GM23248 (cell line): ENCODE data around the gene TLR9. TPM values are rescaled to one million over a fixed set of nuclear protein-coding genes. Genes with fewer than 3 reads are reported as not detected.

ENCODE experiments used
- DNase-seq: peaks from one replicate; pipeline ENCODE4 v3.0.0-alpha.2; 2015
- H2AFZ ChIP-seq: fragments of 200-600 bp; sonication (generic); 2 replicates; pipeline ENCODE4 v1.6.1; 2016; ENCODE audit warnings: antibody characterized with exemption
- H3F3A ChIP-seq: fragments of 200-600 bp; sonication (generic); 2 replicates; pipeline ENCODE4 v1.6.1; 2016; ENCODE audit warnings: mild to moderate bottlenecking, antibody characterized with exemption, mixed run types; ENCODE audit not compliant: insufficient read depth
- H3K27ac ChIP-seq: fragments of 200-600 bp; sonication (generic); 2 replicates; pipeline ENCODE4 v1.5.1; 2016; ENCODE audit warnings: mild to moderate bottlenecking
- H3K27me3 ChIP-seq: fragments of 200-600 bp; sonication (generic); replicated peaks from 2 replicates; pipeline ENCODE4 v1.6.1; 2016; ENCODE audit warnings: mild to moderate bottlenecking; ENCODE audit not compliant: insufficient read depth
- H3K36me3 ChIP-seq: fragments of 200-600 bp; sonication (generic); 2 replicates; pipeline ENCODE4 v1.6.1; 2016; ENCODE audit warnings: low read depth, mild to moderate bottlenecking
- H3K4me1 ChIP-seq: fragments of 200-600 bp; sonication (generic); 2 replicates; pipeline ENCODE4 v1.6.1; 2016; ENCODE audit warnings: mild to moderate bottlenecking; ENCODE audit not compliant: insufficient read depth
- H3K4me2 ChIP-seq: fragments of 200-600 bp; sonication (generic); one replicate; pipeline ENCODE4 v1.6.1; 2016; ENCODE audit warnings: mild to moderate bottlenecking; ENCODE audit not compliant: unreplicated experiment
- H3K4me3 ChIP-seq: fragments of 200-600 bp; sonication (generic); 2 replicates; pipeline ENCODE4 v1.5.1; 2016; ENCODE audit warnings: mild to moderate bottlenecking
- H3K79me2 ChIP-seq: fragments of 200-600 bp; sonication (generic); 2 replicates; pipeline ENCODE4 v1.6.1; 2016; ENCODE audit warnings: mild to moderate bottlenecking; ENCODE audit not compliant: insufficient read depth
- H3K9ac ChIP-seq: fragments of 200-600 bp; sonication (generic); 2 replicates; pipeline ENCODE4 v1.6.1; 2016; ENCODE audit warnings: mild to moderate bottlenecking
- H3K9me2 ChIP-seq: fragments of 200-600 bp; sonication (generic); 2 replicates; pipeline ENCODE4 v1.6.1; 2016; ENCODE audit warnings: mixed run types, mild to moderate bottlenecking, moderate library complexity; ENCODE audit not compliant: insufficient read depth
- H3K9me3 ChIP-seq: fragments of 200-600 bp; sonication (generic); one replicate; pipeline ENCODE4 v1.6.1; 2017; ENCODE audit warnings: low read depth
- H4K20me1 ChIP-seq: fragments of 200-600 bp; sonication (generic); 2 replicates; pipeline ENCODE4 v1.6.0; 2016; ENCODE audit not compliant: insufficient read depth
- EZH2 ChIP-seq: fragments of 200-600 bp; sonication (generic); IDR thresholded peaks from 2 replicates; pipeline ENCODE4 v1.6.1; 2018; ENCODE audit warnings: antibody characterized with exemption, mild to moderate bottlenecking; ENCODE audit not compliant: insufficient read depth, poor library complexity, severe bottlenecking
- EZH2phosphoT487 ChIP-seq: fragments of 200-600 bp; sonication (generic); IDR thresholded peaks from 2 replicates; pipeline ENCODE4 v1.6.1; 2018; ENCODE audit warnings: antibody characterized with exemption, moderate library complexity, mild to moderate bottlenecking, low read depth; ENCODE audit not compliant: insufficient read depth
- WGBS, 2 experiments: methylation state at CpG; one replicate each; pipeline ENCODE4 v1.1.6; 2015 to 2017; ENCODE audit warnings: low lambda C conversion rate in 2 of 2, low coverage in 1 of 2; ENCODE audit errors: missing lambda C conversion rate in 2 of 2; 5-methylcytosine and 5-hydroxymethylcytosine counted together
- in situ Hi-C: fragments of 300-500 bp; cut with MboI; formaldehyde crosslinking; loops from 2 replicates; pipeline ENCODE4 v1.15.0; 2020
- polyA plus RNA-seq: library from polyadenylated mRNA; unstranded; fragments of >200 nt; fragmentation: Nextera tagmentation; extraction: Ambion mirVana; gene quantifications from 2 replicates; pipeline ENCODE4 v1.2.1, GENCODE V29; 2016
- total RNA-seq: library from RNA; depleted of rRNA; stranded (reverse); fragments of >200 nt; shearing (Covaris generic); gene quantifications from 2 replicates; pipeline ENCODE4 v1.2.3, GENCODE V29; 2014

Gene TLR9
- total and polyA plus RNA-seq, 2 experiments from 2014 or later = not detected

DNA sequence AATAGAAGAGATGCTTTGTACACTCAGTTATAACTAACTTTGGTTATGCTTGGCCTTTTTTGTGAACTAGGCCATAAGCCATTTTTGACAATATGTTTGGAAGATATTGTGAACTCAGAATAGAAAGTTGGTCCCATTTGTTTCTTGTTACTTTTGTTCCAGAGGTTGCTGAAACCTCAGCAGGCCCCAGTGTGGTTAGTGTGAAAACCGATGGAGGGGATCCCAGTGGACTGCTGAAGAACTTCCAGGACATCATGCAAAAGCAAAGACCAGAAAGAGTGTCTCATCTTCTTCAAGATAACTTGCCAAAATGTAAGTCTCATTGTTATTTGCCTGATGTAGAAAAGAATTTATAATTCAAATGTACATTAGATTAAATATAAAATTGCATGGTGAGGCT lies 21.7 kb downstream of the TLR9 start:
- no peaks in the 10 kb centered on the region for H3K27me3 ChIP-seq
- in situ Hi-C loops = no loop called here
- peaks cover 19% of the 10 kb centered on the region for H3K79me2 ChIP-seq
- H3K4me1 ChIP-seq = peaks cover 3% of the 10 kb centered on the region; the same call in 1 of the 2 replicates
- WGBS, 2 experiments = 0 to 7% methylated on average over 1 of the region's 1 CpG
- H3K9me2 ChIP-seq = no peaks in the 10 kb centered on the region
- H3K9me3 ChIP-seq = no peaks in the 10 kb centered on the region
- H3F3A ChIP-seq = peaks cover 15% of the 10 kb centered on the region; the same call in 1 of the 2 replicates
- H3K4me3 ChIP-seq = no peak overlapping the region
- TF ChIP-seq EZH2phosphoT487 = no peak
- no peak for TF ChIP-seq EZH2
- no peak overlapping the region for H3K4me2 ChIP-seq
- no peaks in the 10 kb centered on the region for H4K20me1 ChIP-seq
- no peak for DNase-seq
- peaks cover 60% of the 10 kb centered on the region for H3K36me3 ChIP-seq
- no peak overlapping the region for H2AFZ ChIP-seq
- no peak overlapping the region for H3K9ac ChIP-seq
- no peak overlapping the region for H3K27ac ChIP-seq

DNA sequence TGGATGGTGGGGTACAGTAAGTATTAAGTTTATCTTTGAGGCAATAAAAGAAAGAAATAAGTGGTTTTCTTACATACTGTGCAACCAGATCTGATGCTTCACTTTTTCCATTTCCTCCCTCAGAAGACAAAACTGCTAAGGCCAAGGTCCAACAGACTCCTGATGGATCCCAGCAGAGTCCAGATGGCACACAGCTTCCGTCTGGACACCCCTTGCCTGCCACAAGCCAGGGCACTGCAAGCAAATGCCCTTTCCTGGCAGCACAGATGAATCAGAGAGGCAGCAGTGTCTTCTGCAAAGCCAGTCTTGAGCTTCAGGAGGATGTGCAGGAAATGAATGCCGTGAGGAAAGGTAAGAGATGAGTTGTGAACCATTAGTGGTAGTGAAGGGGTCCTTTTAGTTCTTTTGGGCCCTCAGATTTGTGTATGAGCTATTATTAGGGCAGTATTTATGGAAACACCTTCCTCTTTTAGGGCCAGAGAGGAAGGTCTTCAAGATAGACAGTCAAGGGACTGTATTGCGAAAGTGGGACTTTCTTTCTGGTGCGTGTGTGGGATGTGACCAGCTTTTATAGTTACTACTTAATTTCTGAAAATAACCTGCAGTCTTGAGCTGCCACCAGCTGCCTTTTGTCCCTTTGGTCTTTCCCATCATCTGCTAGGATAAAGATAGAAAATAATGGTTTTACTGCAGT lies 22.9 kb downstream of the TLR9 start:
- peaks cover 48% of the 10 kb centered on the region for H3K36me3 ChIP-seq
- H3K9me3 ChIP-seq = no peaks in the 10 kb centered on the region
- H2AFZ ChIP-seq = no peak overlapping the region
- peaks cover 27% of the 10 kb centered on the region for H3K79me2 ChIP-seq
- H3K27ac ChIP-seq = no peak overlapping the region
- H3K4me2 ChIP-seq = no peak overlapping the region
- in situ Hi-C loops = no loop called here
- H3K27me3 ChIP-seq = no peaks in the 10 kb centered on the region
- no peaks in the 10 kb centered on the region for H3K9me2 ChIP-seq
- peaks cover 15% of the 10 kb centered on the region; the same call in 1 of the 2 replicates for H3F3A ChIP-seq
- 89 to 90% methylated on average over 4 of the region's 4 CpGs for WGBS, 2 experiments
- H3K4me1 ChIP-seq = peaks cover 5% of the 10 kb centered on the region
- no peak overlapping the region for H3K4me3 ChIP-seq
- no peak for DNase-seq
- no peak overlapping the region for H3K9ac ChIP-seq
- H4K20me1 ChIP-seq = no peaks in the 10 kb centered on the region
- TF ChIP-seq EZH2phosphoT487 (no peak), EZH2 (no peak)

DNA sequence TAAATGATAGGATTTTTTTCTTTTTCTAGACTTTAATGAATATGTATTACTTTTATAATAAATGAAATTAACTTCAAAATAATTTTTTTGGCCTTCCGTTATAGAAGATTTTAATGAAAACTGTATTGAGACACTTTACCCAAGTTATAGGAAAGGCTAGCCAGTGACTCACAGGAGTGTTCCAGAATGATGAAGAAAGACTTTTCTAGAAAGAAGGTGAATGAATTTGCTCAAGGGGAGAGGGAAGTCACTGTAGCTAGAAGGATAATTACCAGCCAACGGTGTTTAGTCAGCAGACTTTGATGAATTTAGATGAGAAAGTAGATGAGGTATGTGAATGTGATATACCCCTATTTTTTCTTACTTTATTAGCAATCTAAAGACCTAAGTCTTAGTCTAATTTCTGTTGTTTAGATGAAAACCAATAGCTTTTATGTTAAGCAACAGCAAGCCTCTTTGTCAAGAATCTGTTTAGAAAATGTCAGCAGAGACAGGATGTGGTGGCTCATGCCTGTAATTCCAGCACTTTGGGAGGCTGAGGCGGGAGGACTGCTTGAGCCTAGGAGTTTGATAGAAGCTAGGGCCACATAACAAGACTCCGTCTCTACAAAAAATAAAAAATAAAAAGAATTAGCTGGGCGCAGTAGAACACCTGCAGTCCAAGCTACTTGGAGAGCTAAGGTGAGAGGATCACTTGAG lies 24.3 kb downstream of the TLR9 start:
- Histone ChIP-seq H3K79me2 (peaks cover 27% of the 10 kb centered on the region), H4K20me1 (no peaks in the 10 kb centered on the region), H3K9me3 (no peaks in the 10 kb centered on the region), H3K4me3 (no peak overlapping the region), H3K4me2 (no peak overlapping the region), H2AFZ (no peak overlapping the region), H3K9ac (no peak overlapping the region), H3K4me1 (peaks cover 17% of the 10 kb centered on the region), H3K27me3 (no peaks in the 10 kb centered on the region), H3K36me3 (peaks cover 38% of the 10 kb centered on the region), H3K9me2 (no peaks in the 10 kb centered on the region), H3F3A (peaks cover 25% of the 10 kb centered on the region), H3K27ac (no peak overlapping the region)
- no peak for TF ChIP-seq EZH2
- TF ChIP-seq EZH2phosphoT487 = no peak
- peak; percentile 33 for DNase-seq
- WGBS, 2 experiments = 89 to 93% methylated on average over 5 of the region's 5 CpGs
- in situ Hi-C loops = no loop called here

DNA sequence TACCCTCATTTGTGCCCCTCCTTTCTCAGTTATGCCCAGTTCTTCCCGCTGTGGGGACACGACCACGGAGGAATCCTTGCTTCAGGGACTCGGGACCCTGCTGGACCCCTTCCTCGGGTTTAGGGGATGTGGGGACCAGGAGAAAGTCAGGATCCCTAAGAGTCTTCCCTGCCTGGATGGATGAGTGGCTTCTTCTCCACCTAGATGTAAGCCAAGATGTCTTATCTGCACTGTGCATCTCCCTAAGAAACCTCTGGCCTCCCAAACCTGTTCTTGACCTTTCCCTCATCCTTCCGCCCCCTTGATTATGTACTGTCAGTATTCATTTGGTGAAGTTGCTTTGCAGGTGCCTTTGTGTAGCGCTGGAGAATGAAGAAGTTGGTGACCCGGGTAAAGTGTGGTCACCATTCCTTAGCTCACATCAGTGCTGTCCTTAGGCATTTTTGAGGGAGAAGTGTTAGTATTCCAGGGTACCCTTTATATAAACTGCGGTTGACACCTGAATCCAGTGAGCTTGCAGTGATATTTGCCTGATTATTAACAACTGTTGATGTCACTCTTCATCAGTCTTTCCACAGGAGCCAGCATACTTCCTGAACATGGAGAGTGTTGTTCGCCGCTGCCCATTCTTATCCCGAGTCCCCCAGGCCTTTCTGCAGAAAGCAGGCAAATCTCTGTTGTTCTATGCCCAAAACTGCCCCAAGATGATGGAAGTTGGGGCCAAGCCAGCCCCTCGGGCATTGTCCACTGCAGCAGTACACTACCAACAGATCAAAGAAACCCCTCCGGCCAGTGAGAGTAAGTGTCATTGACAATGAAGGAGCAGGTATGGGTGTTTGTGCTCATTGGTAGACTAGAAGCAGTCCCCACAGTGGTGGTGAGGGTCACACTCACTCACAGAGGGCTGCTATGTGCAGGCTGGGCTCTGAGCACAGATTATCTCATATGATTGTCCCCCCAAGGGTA lies 26.5 kb downstream of the TLR9 start:
- TF ChIP-seq EZH2 (no peak), EZH2phosphoT487 (no peak)
- Histone ChIP-seq H3F3A (peaks cover 23% of the 10 kb centered on the region), H4K20me1 (no peaks in the 10 kb centered on the region), H3K4me2 (peak overlapping the region; percentile 83), H3K9me2 (no peaks in the 10 kb centered on the region), H3K79me2 (peaks cover 27% of the 10 kb centered on the region), H3K27ac (no peak overlapping the region), H3K9ac (peak overlapping the region; percentile 86), H3K36me3 (peaks cover 16% of the 10 kb centered on the region; the same call in 1 of the 2 replicates), H3K9me3 (no peaks in the 10 kb centered on the region), H3K27me3 (no peaks in the 10 kb centered on the region), H2AFZ (peak overlapping the region; percentile 93), H3K4me1 (peaks cover 24% of the 10 kb centered on the region), H3K4me3 (peak overlapping the region; percentile 96)
- WGBS, 2 experiments = 43 to 44% methylated on average over 14 of the region's 14 CpGs
- DNase-seq = peak; percentile 34
- in situ Hi-C loops = no loop called here
